ENCODE measurements around the gene IL1F10.

- TF ChIP-seq MAX (IDR thresholded peaks at IDR 0.05) = no peak
- TF ChIP-seq CTCF (CRISPR knock-in tag; IDR thresholded peaks at IDR 0.05) = no peak
- TF ChIP-seq, protein P1, sequence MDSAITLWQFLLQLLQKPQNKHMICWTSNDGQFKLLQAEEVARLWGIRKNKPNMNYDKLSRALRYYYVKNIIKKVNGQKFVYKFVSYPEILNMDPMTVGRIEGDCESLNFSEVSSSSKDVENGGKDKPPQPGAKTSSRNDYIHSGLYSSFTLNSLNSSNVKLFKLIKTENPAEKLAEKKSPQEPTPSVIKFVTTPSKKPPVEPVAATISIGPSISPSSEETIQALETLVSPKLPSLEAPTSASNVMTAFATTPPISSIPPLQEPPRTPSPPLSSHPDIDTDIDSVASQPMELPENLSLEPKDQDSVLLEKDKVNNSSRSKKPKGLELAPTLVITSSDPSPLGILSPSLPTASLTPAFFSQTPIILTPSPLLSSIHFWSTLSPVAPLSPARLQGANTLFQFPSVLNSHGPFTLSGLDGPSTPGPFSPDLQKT (CRISPR knock-in tag; IDR thresholded peaks at IDR 0.05; ENCODE audit: borderline replicate concordance) = no peak
- TF ChIP-seq ZNF644 (CRISPR knock-in tag; IDR thresholded peaks at IDR 0.05; ENCODE audit: low read depth) = no peak
- TF ChIP-seq SIN3A (IDR thresholded peaks at IDR 0.05; ENCODE audit: borderline replicate concordance, low read depth, low read length) = no peak
- peak; percentile 87 for TF ChIP-seq RFX5 (IDR thresholded peaks at IDR 0.05; ENCODE audit: low read depth, low read length)
- no peak for TF ChIP-seq SP1 (IDR thresholded peaks at IDR 0.05)
- no peak for TF ChIP-seq SP1 (CRISPR knock-in tag; IDR thresholded peaks at IDR 0.05)
- TF ChIP-seq FOXK2 (IDR thresholded peaks at IDR 0.05) = no peak
- TF ChIP-seq PAX8 (CRISPR knock-in tag; IDR thresholded peaks at IDR 0.05; ENCODE audit: borderline replicate concordance) = no peak
Measured at GRCh38 chr2:113124181-113124961, 56.6 kb downstream of the IL1F10 start.

All from HepG2 (cell line).